Loucy (cell line): ENCODE results near the gene MAD1L1.

Source experiments
- CTCF ChIP-seq: fragments of 200-600 bp; sonication (generic); conservative IDR thresholded peaks from 2 replicates; pipeline ENCODE4 v1.5.1; 2014; ENCODE audit warnings: mild to moderate bottlenecking, antibody characterized with exemption, low read length
- EZH2phosphoT487 ChIP-seq: fragments of 200-600 bp; IDR thresholded peaks from 2 replicates; pipeline ENCODE4 v1.6.1; 2018; ENCODE audit warnings: antibody characterized with exemption, mild to moderate bottlenecking, moderate library complexity, borderline replicate concordance

GRCh38 chr7:2186166-2186565 lies 46.6 kb downstream of the MAD1L1 start:
- TF ChIP-seq CTCF (no peak), EZH2phosphoT487 (no peak)
